ENCODE results near the gene RPH3AL.

RPH3AL gene

GRCh38 chr17:170130-170670 is 182.4 kb downstream of the RPH3AL start:
- TF ChIP-seq, protein P1, sequence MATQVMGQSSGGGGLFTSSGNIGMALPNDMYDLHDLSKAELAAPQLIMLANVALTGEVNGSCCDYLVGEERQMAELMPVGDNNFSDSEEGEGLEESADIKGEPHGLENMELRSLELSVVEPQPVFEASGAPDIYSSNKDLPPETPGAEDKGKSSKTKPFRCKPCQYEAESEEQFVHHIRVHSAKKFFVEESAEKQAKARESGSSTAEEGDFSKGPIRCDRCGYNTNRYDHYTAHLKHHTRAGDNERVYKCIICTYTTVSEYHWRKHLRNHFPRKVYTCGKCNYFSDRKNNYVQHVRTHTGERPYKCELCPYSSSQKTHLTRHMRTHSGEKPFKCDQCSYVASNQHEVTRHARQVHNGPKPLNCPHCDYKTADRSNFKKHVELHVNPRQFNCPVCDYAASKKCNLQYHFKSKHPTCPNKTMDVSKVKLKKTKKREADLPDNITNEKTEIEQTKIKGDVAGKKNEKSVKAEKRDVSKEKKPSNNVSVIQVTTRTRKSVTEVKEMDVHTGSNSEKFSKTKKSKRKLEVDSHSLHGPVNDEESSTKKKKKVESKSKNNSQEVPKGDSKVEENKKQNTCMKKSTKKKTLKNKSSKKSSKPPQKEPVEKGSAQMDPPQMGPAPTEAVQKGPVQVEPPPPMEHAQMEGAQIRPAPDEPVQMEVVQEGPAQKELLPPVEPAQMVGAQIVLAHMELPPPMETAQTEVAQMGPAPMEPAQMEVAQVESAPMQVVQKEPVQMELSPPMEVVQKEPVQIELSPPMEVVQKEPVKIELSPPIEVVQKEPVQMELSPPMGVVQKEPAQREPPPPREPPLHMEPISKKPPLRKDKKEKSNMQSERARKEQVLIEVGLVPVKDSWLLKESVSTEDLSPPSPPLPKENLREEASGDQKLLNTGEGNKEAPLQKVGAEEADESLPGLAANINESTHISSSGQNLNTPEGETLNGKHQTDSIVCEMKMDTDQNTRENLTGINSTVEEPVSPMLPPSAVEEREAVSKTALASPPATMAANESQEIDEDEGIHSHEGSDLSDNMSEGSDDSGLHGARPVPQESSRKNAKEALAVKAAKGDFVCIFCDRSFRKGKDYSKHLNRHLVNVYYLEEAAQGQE (IDR thresholded peaks at IDR 0.05; ENCODE audit: low read depth), result no peak
- no peak for TF ChIP-seq TCF12 (IDR thresholded peaks at IDR 0.05; ENCODE audit: low read depth)
- TF ChIP-seq NFIC (IDR thresholded peaks at IDR 0.05), result no peak
- no peak for TF ChIP-seq EGR1 (IDR thresholded peaks at IDR 0.05)
- TF ChIP-seq, protein P2, sequence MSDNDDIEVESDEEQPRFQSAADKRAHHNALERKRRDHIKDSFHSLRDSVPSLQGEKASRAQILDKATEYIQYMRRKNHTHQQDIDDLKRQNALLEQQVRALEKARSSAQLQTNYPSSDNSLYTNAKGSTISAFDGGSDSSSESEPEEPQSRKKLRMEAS (IDR thresholded peaks at IDR 0.05), result no peak
- no peak for TF ChIP-seq CREB1 (IDR thresholded peaks at IDR 0.05; ENCODE audit: low read depth)
- TF ChIP-seq TAF1 (IDR thresholded peaks at IDR 0.05; ENCODE audit: low read depth), result no peak
- TF ChIP-seq RAD21 (IDR thresholded peaks at IDR 0.05; ENCODE audit: low read depth), result no peak
- no peak for TF ChIP-seq YY1 (IDR thresholded peaks at IDR 0.05; ENCODE audit: low read depth)
- TF ChIP-seq EP300 (IDR thresholded peaks at IDR 0.05; ENCODE audit: borderline replicate concordance), result no peak
- no peak for TF ChIP-seq TEAD4 (IDR thresholded peaks at IDR 0.05)
- no peak for TF ChIP-seq ZBTB7A (IDR thresholded peaks at IDR 0.05; ENCODE audit: low read depth)
- TF ChIP-seq USF1 (IDR thresholded peaks at IDR 0.05), result no peak
- no peak for TF ChIP-seq CEBPB (IDR thresholded peaks at IDR 0.05)

DNA sequence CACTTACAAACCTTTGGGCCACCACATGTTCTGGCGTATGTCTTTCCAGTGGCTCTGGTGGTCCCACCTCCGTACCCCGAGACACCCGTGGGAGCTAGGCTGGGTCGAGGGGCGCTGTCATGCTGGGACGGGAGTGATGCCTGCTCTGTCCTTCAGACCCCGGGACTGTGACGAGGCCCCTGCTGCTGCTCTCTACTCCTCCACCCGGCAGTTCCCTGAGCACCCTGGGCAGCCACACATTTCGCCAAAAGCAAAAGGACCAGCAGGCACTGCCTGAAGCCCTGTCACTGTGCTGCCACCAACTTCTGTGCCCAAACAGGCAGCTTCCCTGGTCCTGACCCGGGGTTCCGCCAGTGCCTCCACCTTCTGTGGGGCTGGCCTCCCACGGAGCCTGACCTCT is 186.7 kb downstream of the RPH3AL start:
- TF ChIP-seq EP300 (IDR thresholded peaks at IDR 0.05; ENCODE audit: borderline replicate concordance) (no peak), USF1 (IDR thresholded peaks at IDR 0.05) (no peak), EGR1 (IDR thresholded peaks at IDR 0.05) (no peak), FOXM1 (IDR thresholded peaks at IDR 0.05; ENCODE audit: borderline replicate concordance, low read depth) (no peak), YY1 (IDR thresholded peaks at IDR 0.05; ENCODE audit: low read depth) (no peak), ZBTB7A (IDR thresholded peaks at IDR 0.05; ENCODE audit: low read depth) (no peak), RAD21 (IDR thresholded peaks at IDR 0.05; ENCODE audit: low read depth) (no peak)
- TF ChIP-seq, protein P2 (IDR thresholded peaks at IDR 0.05), result no peak

DNA sequence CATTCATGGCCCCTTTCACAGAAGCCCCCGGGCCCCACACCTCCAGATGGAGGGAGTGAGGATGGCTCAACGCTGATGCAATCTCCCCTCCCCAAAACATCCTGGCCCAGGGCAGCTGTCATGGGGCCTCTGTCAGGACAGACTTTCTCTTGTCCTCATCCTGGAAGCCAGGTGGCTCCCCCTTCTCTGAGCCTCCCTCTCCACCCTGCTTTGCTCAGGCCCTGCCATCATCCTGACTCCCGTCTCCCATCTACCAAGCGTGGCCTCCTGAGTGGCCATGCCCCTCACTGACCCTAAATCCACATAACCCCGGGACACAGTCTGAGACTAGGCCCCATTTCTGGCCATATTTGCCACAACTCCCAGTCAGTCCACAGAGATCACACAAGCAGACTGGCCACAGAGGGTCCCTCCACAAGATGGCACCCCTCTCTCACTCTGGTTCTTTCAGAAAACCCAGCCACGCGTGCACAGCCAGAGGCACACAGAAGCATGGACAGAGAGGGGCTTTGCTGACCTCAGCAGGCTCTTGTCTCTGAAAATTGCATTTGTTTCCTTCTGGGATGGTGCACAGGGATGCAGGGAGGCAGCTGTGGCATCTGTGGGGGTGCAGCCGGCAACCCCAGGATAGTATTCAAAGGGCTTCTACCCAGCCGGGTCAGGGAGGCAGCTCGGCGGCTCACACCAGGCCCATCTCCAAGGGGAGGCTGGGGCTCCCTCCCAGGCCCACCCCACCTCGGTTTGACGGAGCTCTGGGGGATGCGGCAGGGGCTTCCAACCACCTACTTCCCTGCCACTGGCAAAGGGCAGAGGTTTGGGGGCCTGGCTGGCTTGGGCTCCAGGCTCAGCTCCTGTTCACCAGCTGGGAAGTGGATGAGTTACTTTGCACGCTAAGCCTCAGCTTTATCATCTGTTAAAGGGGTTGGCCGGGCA is 188.0 kb downstream of the RPH3AL start:
- no peak for TF ChIP-seq USF1 (IDR thresholded peaks at IDR 0.05)
- TF ChIP-seq, protein P1 (IDR thresholded peaks at IDR 0.05; ENCODE audit: low read depth), result no peak
- no peak for TF ChIP-seq EP300 (IDR thresholded peaks at IDR 0.05; ENCODE audit: borderline replicate concordance)
- TF ChIP-seq, protein P2 (IDR thresholded peaks at IDR 0.05), result no peak
- no peak for TF ChIP-seq TCF12 (IDR thresholded peaks at IDR 0.05; ENCODE audit: low read depth)
- no peak for TF ChIP-seq NFIC (IDR thresholded peaks at IDR 0.05)
- peak; percentile 65 for TF ChIP-seq RAD21 (IDR thresholded peaks at IDR 0.05; ENCODE audit: low read depth)
- TF ChIP-seq TAF1 (IDR thresholded peaks at IDR 0.05; ENCODE audit: low read depth), result no peak

- TF ChIP-seq, protein P2 (IDR thresholded peaks at IDR 0.05), result no peak
- TF ChIP-seq RAD21 (IDR thresholded peaks at IDR 0.05; ENCODE audit: low read depth), result no peak
- TF ChIP-seq, protein P1 (IDR thresholded peaks at IDR 0.05; ENCODE audit: low read depth), result no peak
- TF ChIP-seq CEBPB (IDR thresholded peaks at IDR 0.05), result no peak
- no peak for TF ChIP-seq USF1 (IDR thresholded peaks at IDR 0.05)
- no peak for TF ChIP-seq ZBTB7A (IDR thresholded peaks at IDR 0.05; ENCODE audit: low read depth)
These were observed 189.0 kb downstream of the RPH3AL start for GRCh38 chr17:163514-164098.

All from Ishikawa (cell line).